HG03175 (cell line): ENCODE results near the gene HCFC1R1.

Experiments
- ATAC-seq: cut with Tn5 transposase; IDR thresholded peaks from one replicate; pipeline ENCODE4 v1.9.1; 2021; ENCODE audit warnings: mild to moderate bottlenecking, moderate library complexity; ENCODE audit not compliant: unreplicated experiment

Gene HCFC1R1

DNA sequence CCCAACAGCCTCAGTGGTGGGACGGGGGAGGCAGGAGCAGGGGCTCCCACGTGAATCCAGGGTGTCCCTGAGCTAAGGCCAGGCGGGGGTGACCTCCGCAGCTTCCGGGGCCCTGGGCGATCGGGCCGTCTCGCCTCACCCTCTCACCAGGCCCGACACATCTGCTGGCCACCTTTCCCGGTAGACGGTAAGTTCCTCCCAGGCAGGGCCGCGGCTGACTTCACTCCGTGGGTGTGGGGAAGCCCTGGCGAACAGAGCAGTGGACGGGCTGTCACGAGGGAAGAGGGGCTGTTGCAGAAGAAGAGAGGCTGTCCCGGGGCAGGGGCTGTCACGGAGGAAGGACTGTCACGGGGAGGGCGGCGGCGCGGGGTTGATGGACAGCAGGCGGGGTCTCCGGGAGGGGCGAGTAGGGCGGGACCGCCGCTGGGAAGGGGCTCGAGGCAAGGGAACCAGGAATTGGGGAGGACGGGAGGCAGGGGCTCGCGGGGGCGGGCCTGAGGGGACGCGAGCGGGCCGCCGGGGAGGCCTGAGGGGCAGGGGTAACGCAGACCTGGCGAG is 44.0 kb downstream of the HCFC1R1 start:
- ATAC-seq, result no peak

DNA sequence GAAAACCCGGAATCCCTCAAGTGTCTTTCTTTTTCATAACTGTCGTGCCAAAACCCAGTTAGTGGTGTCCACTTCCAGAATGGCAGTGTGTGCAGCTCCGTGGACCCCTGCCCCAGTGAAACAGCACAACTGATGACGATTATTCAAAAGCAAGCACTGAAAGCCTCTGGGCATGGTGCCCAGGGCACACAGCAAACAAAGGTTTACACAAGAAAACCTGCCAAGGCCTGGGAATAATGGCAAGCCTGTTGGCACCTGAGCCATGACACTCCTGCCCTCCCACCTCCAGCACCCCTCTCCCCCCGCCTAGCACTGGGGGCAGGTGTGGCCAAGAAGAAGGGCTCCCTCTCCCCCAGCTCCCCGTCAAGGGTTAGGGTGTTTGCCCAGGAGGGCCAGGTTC is 46.3 kb downstream of the HCFC1R1 start:
- ATAC-seq, result no peak

DNA sequence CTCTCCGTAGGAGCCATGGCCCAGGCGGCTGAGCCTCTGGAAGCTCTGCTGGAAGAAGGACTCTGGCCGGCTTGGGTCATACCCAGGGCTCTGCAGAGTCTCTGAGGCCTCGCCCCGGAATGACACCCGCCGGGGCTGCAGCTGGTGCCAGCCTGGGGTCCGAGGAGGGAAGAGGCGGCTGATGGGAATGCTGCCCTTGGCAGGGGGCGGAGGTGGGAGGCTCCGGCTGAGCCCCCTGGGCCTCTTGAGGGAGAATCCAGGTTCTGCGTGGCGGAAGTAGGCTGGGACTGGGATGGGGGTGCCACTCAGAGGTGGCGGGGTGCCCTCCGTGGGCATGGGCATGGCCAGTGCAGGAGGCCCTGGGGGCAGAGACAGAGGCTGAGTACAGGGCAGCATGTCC is 47.1 kb downstream of the HCFC1R1 start:
- no peak for ATAC-seq

DNA sequence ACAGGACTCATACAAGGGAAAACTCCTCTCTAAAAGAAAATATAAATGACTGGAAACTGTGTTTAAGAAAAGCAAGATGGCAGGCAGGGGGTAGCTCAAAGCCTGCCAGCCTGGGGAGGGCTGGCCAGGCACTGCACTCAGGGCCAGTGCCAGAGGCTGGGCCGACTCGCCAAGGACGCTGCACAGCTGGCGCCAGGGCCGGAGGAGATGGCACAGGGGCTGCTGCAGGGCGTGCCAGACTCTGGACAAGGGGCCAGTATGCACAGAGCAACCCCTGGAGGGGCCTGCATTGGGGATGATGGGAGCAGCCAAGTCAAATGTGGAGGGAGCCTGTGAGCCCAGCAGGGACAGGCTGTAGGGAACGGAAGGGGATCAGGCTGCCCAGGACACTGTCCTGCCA is 47.5 kb downstream of the HCFC1R1 start:
- ATAC-seq, result no peak

DNA sequence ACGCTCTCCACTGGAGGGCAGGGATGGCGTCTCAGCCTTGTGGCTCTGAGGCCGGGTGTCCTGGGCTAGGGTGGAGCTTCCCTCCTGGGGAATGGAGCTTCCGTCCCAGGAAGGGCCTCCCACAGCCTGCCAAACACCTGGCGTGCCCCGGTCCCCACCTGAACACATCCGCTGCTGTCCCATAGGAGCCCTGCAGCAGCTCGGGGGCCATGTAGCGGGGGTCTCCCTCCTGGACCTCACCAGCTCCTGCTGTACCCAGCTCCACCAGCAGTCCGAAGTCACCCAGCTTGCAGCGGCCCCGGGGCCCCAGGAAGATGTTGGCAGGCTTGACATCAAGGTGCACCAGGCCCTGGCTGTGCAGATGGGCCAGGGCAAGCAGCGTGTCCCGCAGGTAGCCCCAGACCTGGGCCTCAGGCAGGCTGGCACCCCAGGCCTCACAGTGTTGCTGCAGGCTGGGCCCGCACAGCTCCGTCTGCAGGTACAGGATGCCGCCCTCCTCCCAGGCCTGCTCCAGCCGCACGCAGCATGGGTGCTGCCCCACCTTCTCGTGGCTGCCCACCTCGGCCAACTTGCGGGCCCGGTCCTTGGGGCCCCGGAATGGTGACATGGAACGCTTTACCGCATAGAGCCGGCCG is 48.5 kb downstream of the HCFC1R1 start:
- ATAC-seq, result no peak

DNA sequence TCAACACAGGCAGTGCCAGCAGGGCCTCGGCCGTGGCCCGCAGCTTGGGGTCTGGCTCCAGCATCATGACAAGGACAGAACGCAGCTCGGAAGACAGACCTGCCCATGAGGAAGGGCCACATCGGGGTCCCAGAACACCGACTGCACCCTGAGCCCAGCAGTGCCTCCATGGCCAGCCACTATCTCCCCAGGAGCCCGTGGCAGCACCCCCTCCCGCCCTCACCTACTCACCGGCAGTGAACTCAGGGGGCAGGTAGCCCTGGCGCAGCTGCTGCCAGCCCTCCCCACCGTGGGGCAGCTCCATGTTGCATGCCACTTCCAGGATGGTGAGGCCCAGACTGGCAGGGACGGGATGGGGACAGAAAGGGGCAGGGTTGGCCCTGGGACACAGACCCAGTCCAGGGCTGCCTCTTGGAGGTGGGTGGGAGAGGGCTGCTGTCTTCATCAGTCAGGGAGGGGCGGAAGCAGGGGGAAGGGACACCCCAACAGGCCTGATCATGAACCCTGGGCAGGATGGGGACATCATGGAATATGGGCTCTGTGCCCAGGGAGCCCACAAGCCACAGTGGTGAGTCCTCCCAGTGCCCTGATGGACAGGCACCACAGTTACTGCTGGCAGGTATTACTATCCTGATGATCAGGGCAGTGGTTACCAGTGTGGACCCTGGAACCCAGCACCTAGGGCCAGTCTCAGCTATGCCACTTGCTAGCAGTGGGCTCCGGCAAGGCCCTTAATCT is 49.3 kb downstream of the HCFC1R1 start:
- no peak for ATAC-seq

DNA sequence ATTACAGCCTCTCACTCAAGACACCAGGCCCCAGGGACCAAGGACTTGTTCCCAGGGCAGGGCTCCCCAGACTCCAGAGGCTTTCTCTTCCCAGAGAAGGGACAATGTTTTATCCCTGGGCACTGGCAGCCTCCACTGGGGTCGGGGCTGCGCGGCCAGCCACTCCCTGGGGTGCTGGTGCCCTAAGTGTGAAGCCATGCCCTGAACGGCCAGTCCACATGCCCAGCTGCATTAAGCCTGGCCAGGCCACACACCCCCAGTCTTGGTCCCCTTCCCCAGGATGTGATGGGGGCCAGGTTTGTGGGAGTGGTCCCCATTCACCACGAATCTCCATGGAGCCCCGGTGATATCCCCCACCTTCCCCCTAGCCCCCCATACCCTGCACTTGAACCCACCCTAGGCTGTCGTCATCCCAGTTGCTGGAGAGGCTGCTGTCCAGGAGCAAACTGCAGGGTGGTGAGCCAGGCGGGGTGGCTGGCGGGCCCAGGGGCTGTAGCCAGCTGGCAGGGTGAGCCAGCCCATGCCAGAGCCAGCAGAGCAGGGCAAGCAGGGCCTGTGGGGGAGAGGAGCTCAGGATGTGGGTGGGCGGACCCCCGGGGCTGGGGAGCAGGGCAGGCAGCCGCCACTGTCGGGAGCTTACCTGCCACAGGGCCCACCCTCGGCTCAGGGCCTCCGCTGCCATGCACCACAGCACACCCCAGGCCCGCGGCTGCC is 50.0 kb downstream of the HCFC1R1 start:
- no peak for ATAC-seq

DNA sequence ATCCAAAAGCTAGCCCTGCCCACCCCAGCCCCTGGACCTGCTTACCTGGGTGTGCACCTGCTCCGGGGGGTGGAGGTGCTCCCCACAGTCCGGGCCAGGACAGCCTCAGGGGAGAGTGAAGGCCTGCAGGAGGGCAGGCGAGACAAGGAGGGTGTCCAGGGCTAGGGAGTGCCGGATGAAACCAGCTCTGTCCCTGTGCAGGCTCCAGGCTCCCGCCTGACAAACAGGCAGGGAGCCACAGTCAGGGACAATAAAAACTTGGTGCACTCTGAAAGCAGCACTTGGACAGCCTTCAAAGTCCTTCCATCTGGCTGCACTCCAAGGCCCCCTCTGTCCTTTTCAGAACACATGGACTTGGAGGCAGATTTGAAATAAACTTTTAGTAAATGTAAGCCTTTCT is 50.6 kb downstream of the HCFC1R1 start:
- ATAC-seq, result no peak
